Cardiac muscle cell (in vitro differentiated cells and primary cell): ENCODE measurements around the gene JARID2. TPM values are rescaled to one million over a fixed set of nuclear protein-coding genes. Genes with fewer than 3 reads are reported as not detected.

Source experiments
- DNase-seq, 2 donors: peaks; one replicate each; pipeline versions ENCODE4 v3.0.0 to v3.0.0-alpha.2; 2010 to 2017; ENCODE audit warnings: low read depth in 1 of 2, low spot score in 1 of 2
- H3K27ac ChIP-seq: fragments of 200-600 bp; sonication (generic); 2 replicates; pipeline ENCODE4 v1.5.1; 2016
- H3K27me3 ChIP-seq: fragments of 200-600 bp; sonication (generic); 2 replicates; pipeline ENCODE4 v1.6.0; 2016; ENCODE audit warnings: control low read depth
- H3K36me3 ChIP-seq: fragments of 200-600 bp; sonication (generic); 2 replicates; pipeline ENCODE4 v1.5.1; 2016; ENCODE audit warnings: control low read depth
- H3K4me1 ChIP-seq: fragments of 200-600 bp; sonication (generic); 2 replicates; pipeline ENCODE4 v1.8.1; 2017; ENCODE audit warnings: low read depth, mild to moderate bottlenecking, mixed run types
- H3K4me3 ChIP-seq: fragments of 200-600 bp; sonication (generic); 2 replicates; pipeline ENCODE4 v1.5.1; 2016; ENCODE audit warnings: mild to moderate bottlenecking
- H3K9me3 ChIP-seq: fragments of 200-600 bp; sonication (generic); 2 replicates; pipeline ENCODE4 v1.5.1; 2017; ENCODE audit warnings: low read depth, mild to moderate bottlenecking, control low read depth
- CTCF ChIP-seq: IDR thresholded peaks from 2 replicates; pipeline ENCODE4 v1.5.1; 2012; ENCODE audit warnings: low read depth, mild to moderate bottlenecking, low read length
- polyA plus RNA-seq: library from polyadenylated mRNA; unstranded; fragments of >200 nt; fragmentation: Nextera tagmentation; extraction: Ambion mirVana; gene quantifications from 2 replicates; pipeline ENCODE4 v1.2.1, GENCODE V29; 2016
- total RNA-seq: library from RNA; depleted of rRNA; stranded (reverse); fragments of >200 nt; gene quantifications from 2 replicates; pipeline ENCODE4 v1.2.3, GENCODE V29; 2016

The JARID2 gene
- total and polyA plus RNA-seq, 2 experiments from 2014 or later: 9.7 to 26.4 TPM

- H3K9me3 ChIP-seq: no peaks in the 10 kb centered on the region
- no peak for DNase-seq
- H3K36me3 ChIP-seq: peaks cover 7% of the 10 kb centered on the region
- H3K27ac ChIP-seq: no peak overlapping the region
- H3K27me3 ChIP-seq: no peaks in the 10 kb centered on the region
- no peak for TF ChIP-seq CTCF
- no peaks in the 10 kb centered on the region for H3K4me1 ChIP-seq
- H3K4me3 ChIP-seq: no peak overlapping the region
These were observed 261.9 kb downstream of the JARID2 start for GRCh38 chr6:15507746-15508145.

GRCh38 chr6:15508441-15508871 lies 262.6 kb downstream of the JARID2 start:
- peaks cover 12% of the 10 kb centered on the region for H3K36me3 ChIP-seq
- H3K9me3 ChIP-seq: no peaks in the 10 kb centered on the region
- H3K4me3 ChIP-seq: no peak overlapping the region
- DNase-seq: no peak
- TF ChIP-seq CTCF: no peak
- no peaks in the 10 kb centered on the region for H3K4me1 ChIP-seq
- no peak overlapping the region for H3K27ac ChIP-seq
- H3K27me3 ChIP-seq: no peaks in the 10 kb centered on the region

- Histone ChIP-seq H3K27ac (no peak overlapping the region), H3K36me3 (peaks cover 12% of the 10 kb centered on the region), H3K9me3 (no peaks in the 10 kb centered on the region), H3K4me1 (no peaks in the 10 kb centered on the region), H3K4me3 (no peak overlapping the region), H3K27me3 (no peaks in the 10 kb centered on the region)
- DNase-seq: no peak
- TF ChIP-seq CTCF: no peak
These were observed 263.1 kb downstream of the JARID2 start for GRCh38 chr6:15508931-15509330.

GRCh38 chr6:15509335-15509933 lies 263.6 kb downstream of the JARID2 start:
- H3K4me3 ChIP-seq: no peak overlapping the region
- no peaks in the 10 kb centered on the region for H3K9me3 ChIP-seq
- no peak for TF ChIP-seq CTCF
- H3K36me3 ChIP-seq: peaks cover 12% of the 10 kb centered on the region
- no peak overlapping the region for H3K27ac ChIP-seq
- no peaks in the 10 kb centered on the region for H3K27me3 ChIP-seq
- DNase-seq: peak in 1 of 2 donors; percentile 27
- no peaks in the 10 kb centered on the region for H3K4me1 ChIP-seq

- TF ChIP-seq CTCF: no peak
- DNase-seq: no peak
- Histone ChIP-seq H3K27me3 (no peaks in the 10 kb centered on the region), H3K9me3 (no peaks in the 10 kb centered on the region), H3K27ac (no peak overlapping the region), H3K4me3 (no peak overlapping the region), H3K4me1 (no peaks in the 10 kb centered on the region), H3K36me3 (peaks cover 13% of the 10 kb centered on the region)
These were observed 264.3 kb downstream of the JARID2 start for GRCh38 chr6:15510121-15510520.
